ENCODE results near the gene SLC16A10.

SLC16A10 gene

DNA sequence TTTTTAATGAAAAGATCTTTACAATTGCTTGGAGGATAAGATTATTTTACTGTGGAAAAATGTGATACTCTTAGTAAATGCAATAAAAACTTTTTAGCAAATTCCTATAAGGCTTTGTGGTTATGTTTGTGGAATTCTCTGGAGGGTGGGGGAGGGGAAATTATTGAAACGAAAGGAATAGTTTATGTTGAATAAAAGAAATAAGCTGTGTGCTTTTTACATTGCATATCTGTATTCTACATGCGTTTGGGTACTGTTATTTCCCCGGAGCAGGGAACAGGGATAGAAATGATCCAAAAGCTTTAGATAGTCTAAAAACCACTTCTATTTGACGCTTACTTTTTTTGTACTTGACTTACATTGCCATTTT lies 143.8 kb downstream of the SLC16A10 start:
- H3K27ac ChIP-seq: no peak overlapping the region
- TF ChIP-seq ZFX (IDR thresholded peaks at IDR 0.05; ENCODE audit: borderline replicate concordance): no peak
- TF ChIP-seq, protein P1, sequence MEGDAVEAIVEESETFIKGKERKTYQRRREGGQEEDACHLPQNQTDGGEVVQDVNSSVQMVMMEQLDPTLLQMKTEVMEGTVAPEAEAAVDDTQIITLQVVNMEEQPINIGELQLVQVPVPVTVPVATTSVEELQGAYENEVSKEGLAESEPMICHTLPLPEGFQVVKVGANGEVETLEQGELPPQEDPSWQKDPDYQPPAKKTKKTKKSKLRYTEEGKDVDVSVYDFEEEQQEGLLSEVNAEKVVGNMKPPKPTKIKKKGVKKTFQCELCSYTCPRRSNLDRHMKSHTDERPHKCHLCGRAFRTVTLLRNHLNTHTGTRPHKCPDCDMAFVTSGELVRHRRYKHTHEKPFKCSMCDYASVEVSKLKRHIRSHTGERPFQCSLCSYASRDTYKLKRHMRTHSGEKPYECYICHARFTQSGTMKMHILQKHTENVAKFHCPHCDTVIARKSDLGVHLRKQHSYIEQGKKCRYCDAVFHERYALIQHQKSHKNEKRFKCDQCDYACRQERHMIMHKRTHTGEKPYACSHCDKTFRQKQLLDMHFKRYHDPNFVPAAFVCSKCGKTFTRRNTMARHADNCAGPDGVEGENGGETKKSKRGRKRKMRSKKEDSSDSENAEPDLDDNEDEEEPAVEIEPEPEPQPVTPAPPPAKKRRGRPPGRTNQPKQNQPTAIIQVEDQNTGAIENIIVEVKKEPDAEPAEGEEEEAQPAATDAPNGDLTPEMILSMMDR (IDR thresholded peaks at IDR 0.05): no peak

DNA sequence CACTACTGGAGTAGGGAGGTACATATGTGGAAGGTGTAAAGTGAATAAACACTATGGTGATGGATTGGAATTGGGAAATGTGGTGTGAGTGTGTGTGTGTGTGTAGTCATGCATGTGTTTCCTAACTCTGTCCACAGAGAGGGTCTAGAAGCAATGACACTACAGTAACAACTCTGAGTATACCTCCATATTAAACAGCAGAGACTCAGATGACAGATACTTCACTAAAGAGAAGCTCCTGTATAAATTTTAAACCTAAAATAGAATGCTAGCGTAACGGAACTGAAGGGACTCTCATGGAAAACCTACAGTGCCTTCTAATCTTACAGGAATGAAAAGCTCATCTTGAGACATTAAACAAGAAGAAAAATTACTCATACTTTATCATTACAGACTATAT lies 150.5 kb downstream of the SLC16A10 start:
- no peak overlapping the region for H3K27ac ChIP-seq
- TF ChIP-seq, protein P1 (IDR thresholded peaks at IDR 0.05): no peak
- no peak for TF ChIP-seq ZFX (IDR thresholded peaks at IDR 0.05; ENCODE audit: borderline replicate concordance)

DNA sequence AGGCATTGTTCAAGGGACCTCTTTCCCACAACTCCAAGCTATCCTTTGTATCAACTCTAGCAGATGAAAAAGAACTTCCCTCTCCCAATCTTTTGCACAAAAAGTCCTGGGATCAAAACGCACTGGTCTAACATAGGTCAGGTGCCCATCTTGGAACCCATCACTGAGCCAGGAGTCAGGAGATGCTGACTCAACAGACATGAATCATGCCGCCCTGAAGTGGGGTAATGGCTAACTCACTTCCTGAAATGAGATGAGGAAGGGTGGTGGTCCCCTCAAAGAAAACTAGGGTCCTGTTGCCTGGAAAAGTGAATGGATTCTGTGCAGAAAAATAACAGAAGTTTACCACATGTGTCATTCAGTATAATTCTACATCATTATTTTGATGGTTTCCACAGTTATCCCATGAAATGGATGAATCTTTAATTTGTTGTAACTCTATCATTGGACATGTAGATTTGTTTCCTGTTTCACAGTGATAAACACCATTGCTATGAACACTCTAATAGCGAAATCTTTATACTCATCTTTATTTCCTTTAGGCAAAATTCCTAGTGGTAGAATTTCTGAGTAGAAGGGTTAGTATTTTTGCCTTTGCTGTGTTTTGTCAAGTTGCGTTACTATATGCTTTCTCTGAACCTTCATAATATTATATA lies 151.3 kb downstream of the SLC16A10 start:
- no peak overlapping the region for H3K27ac ChIP-seq
- TF ChIP-seq ZFX (IDR thresholded peaks at IDR 0.05; ENCODE audit: borderline replicate concordance): no peak
- TF ChIP-seq, protein P1 (IDR thresholded peaks at IDR 0.05): no peak

DNA sequence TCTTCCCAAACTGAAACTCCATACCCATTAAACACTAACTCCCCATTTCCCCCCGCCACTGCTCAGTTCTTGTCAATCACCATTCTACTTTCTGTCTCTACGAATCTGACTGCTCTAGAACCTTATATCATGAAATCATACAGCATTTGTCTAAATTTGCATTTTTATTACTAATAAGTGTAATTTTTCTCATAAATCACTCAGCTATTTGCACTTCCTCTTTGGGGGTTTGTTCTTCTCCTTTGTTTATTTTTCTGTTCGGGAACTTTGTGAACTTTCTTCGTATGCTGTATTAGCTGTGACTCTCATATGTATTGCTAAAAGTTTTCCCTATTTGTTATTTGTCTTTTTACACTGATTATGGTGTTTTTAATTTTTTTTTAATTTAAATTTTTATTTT lies 152.2 kb downstream of the SLC16A10 start:
- no peak overlapping the region for H3K27ac ChIP-seq
- TF ChIP-seq ZFX (IDR thresholded peaks at IDR 0.05; ENCODE audit: borderline replicate concordance): no peak
- TF ChIP-seq, protein P1 (IDR thresholded peaks at IDR 0.05): no peak

DNA sequence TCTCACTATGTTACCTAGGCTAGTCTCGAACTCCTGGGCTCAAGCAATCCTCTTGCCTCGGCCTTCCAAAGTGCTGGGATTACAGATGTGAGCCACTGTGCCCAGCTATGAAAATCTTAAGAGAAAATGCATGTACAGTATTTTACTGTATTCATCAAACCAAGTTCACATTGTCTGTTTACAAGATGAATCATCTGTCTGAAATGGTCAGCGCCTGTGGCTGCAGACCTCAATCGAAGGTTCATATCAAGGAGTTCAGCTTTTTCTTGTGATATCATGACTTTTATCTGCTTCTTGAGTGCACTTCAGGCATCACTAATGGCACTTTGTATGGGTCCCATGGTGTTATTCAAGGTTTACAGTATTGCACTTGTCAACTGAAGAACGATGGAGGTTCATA lies 155.1 kb downstream of the SLC16A10 start:
- TF ChIP-seq, protein P1 (IDR thresholded peaks at IDR 0.05): no peak
- no peak for TF ChIP-seq ZFX (IDR thresholded peaks at IDR 0.05; ENCODE audit: borderline replicate concordance)
- no peak overlapping the region for H3K27ac ChIP-seq

DNA sequence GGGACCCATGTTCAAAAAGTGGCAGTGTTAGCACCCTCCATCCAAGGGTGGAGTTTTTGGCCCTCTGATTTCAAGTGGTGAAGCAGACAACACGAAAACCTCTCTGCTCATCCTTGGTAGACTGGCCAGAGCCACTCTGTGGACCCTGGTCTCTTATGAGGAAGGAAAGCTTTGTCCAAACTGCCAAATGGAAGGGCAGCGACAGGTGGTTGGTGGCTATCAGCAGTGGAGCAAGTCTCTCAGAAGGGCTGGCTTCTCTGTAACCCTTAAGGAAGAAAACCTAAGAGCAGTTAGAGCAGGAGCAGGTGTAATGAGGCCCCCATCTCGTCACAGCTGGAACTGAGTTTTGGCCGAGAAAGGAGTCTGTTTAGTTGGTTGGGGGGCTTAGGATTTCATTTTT lies 155.8 kb downstream of the SLC16A10 start:
- H3K27ac ChIP-seq: no peak overlapping the region
- no peak for TF ChIP-seq ZFX (IDR thresholded peaks at IDR 0.05; ENCODE audit: borderline replicate concordance)
- TF ChIP-seq, protein P1 (IDR thresholded peaks at IDR 0.05): no peak

DNA sequence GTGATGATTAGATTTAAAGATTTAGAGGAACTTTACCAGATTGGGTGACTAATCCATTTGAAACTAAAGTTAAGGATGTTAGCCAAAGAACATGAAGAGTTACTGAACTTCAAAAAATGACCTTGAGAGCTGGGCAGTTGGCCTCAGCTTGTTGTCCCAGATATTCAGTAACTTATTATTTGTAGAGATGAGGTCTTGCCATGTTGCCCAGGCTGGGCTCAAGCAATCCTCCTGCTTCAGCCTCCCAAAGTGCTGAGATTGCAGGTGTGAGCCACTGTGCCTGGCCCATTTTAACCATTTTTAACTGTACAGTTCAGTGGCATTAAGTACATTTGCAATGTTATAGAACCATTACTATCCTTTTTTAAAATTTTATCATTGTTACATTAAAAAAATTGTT lies 161.5 kb downstream of the SLC16A10 start:
- no peak overlapping the region for H3K27ac ChIP-seq
- TF ChIP-seq, protein P1 (IDR thresholded peaks at IDR 0.05): no peak
- no peak for TF ChIP-seq ZFX (IDR thresholded peaks at IDR 0.05; ENCODE audit: borderline replicate concordance)
